B cell (primary cell): Measurements from ENCODE around the gene EHMT2. TPM values are rescaled to one million over a fixed set of nuclear protein-coding genes. Genes with fewer than 3 reads are reported as not detected.

Source experiments
- ATAC-seq: fragments of 200-7000 bp; cut with Tn5 transposase; one replicate; pipeline ENCODE4 v1.10.0; 2021; ENCODE audit warnings: low read depth, mild to moderate bottlenecking, moderate number of reproducible peaks, moderate library complexity
- CTCF ChIA-PET: fragments of 350-600 bp; sonication (Branson Sonifier 250); formaldehyde crosslinking; loops from one replicate; lab custom pipeline; 2021; ENCODE audit warnings: antibody characterized with exemption, inconsistent platforms; lab: Charles Lee
- POLR2A ChIA-PET: fragments of 350-600 bp; sonication (Branson Sonifier 250); formaldehyde crosslinking; loops from one replicate; lab custom pipeline; 2021; ENCODE audit warnings: antibody characterized with exemption; lab: Charles Lee
- DNase-seq: peaks from one replicate; pipeline ENCODE4 v3.0.0; 2013
- H2AFZ ChIP-seq: 2 replicates; pipeline ENCODE4 v1.6.1; 2012; ENCODE audit warnings: mild to moderate bottlenecking, low read depth, low read length; ENCODE audit not compliant: insufficient read depth, poor library complexity, severe bottlenecking
- H3K27ac ChIP-seq, 2 donors: 1 replicate in 1 of 2; 2 replicates in 1 of 2; pipeline ENCODE4 v1.5.1; 2012 to 2013; ENCODE audit warnings: low read length in 2 of 2, mild to moderate bottlenecking in 2 of 2, moderate library complexity in 1 of 2
- H3K27me3 ChIP-seq, 4 experiments: fragments of 200-600 bp in 1 of 4; sonication (generic) in 1 of 4; replicated peaks in 1 of 4; 1 replicate in 2 of 4; 2 replicates in 2 of 4; pipeline versions ENCODE4 v1.6.1 to v1.7.0; 2013 to 2016; ENCODE audit warnings: low read length in 3 of 4, mild to moderate bottlenecking in 2 of 4, mixed read lengths in 1 of 4, moderate library complexity in 1 of 4; ENCODE audit not compliant: insufficient read depth in 4 of 4, control insufficient read depth in 3 of 4; ENCODE audit errors: control extremely low read depth in 1 of 4
- H3K36me3 ChIP-seq, 2 experiments: replicated peaks in 1 of 2; 1 replicate in 1 of 2; 2 replicates in 1 of 2; pipeline versions ENCODE4 v1.6.1 to v1.7.1; 2013; ENCODE audit warnings: low read length in 1 of 2; ENCODE audit not compliant: insufficient read depth in 2 of 2, control insufficient read depth in 1 of 2; ENCODE audit errors: control extremely low read depth in 1 of 2, extremely low read depth in 1 of 2
- H3K4me1 ChIP-seq, 2 donors: fragments of 200-600 bp in 1 of 2; sonication (generic) in 1 of 2; 1 replicate in 1 of 2; 2 replicates in 1 of 2; pipeline versions ENCODE4 v1.5.1 to v1.6.1; 2013 to 2017; ENCODE audit warnings: low read length in 2 of 2; ENCODE audit not compliant: control insufficient read depth in 2 of 2, insufficient read depth in 2 of 2
- H3K4me2 ChIP-seq: replicated peaks from 2 replicates; pipeline ENCODE3; 2012; ENCODE audit warnings: mild to moderate bottlenecking, low read depth, low read length; ENCODE audit not compliant: poor library complexity, severe bottlenecking
- H3K4me3 ChIP-seq, 5 experiments: fragments of 200-600 bp in 1 of 5; sonication (generic) in 1 of 5; 1 replicate in 3 of 5; 2 replicates in 2 of 5; pipeline versions ENCODE4 v1.5.1 to v1.7.0; 2011 to 2016; ENCODE audit warnings: low read length in 4 of 5, mild to moderate bottlenecking in 4 of 5, low read depth in 2 of 5, control low read depth in 1 of 5, moderate library complexity in 1 of 5; ENCODE audit not compliant: insufficient read depth in 1 of 5; ENCODE audit errors: control extremely low read depth in 1 of 5, extremely low read depth in 1 of 5
- H3K79me2 ChIP-seq: fragments of 200-600 bp; sonication (generic); one replicate; pipeline ENCODE4 v1.6.0; 2016; ENCODE audit warnings: low read length; ENCODE audit not compliant: control insufficient read depth, insufficient read depth
- H3K9ac ChIP-seq: fragments of 200-600 bp; sonication (generic); 2 replicates; pipeline ENCODE4 v1.6.1; 2017; ENCODE audit warnings: mild to moderate bottlenecking, low read length, moderate library complexity
- H3K9me3 ChIP-seq, 3 donors: one replicate each; pipeline versions ENCODE4 v1.6.1 to v1.7.1; 2013; ENCODE audit warnings: low read length in 2 of 3; ENCODE audit not compliant: control insufficient read depth in 2 of 3, insufficient read depth in 1 of 3; ENCODE audit errors: control extremely low read depth in 1 of 3
- H4K20me1 ChIP-seq: 2 replicates; pipeline ENCODE4 v1.6.0; 2012; ENCODE audit warnings: mild to moderate bottlenecking, low read length; ENCODE audit not compliant: insufficient read depth, control insufficient read depth, poor library complexity, severe bottlenecking
- H3K27ac Mint-ChIP-seq: one replicate; pipeline ENCODE4 v1.8.0; 2021; ENCODE audit warnings: mixed read lengths
- H3K27me3 Mint-ChIP-seq: one replicate; pipeline ENCODE4 v1.8.0; 2021; ENCODE audit warnings: mixed read lengths
- H3K4me1 Mint-ChIP-seq: one replicate; pipeline ENCODE4 v1.8.0; 2021; ENCODE audit warnings: mixed read lengths
- H3K4me3 Mint-ChIP-seq: one replicate; pipeline ENCODE4 v1.8.0; 2021; ENCODE audit warnings: mixed read lengths
- H3K9me3 Mint-ChIP-seq: one replicate; pipeline ENCODE4 v1.8.0; 2022; ENCODE audit warnings: mixed read lengths; ENCODE audit not compliant: insufficient read depth
- EZH2 ChIP-seq: IDR thresholded peaks from 2 replicates; pipeline ENCODE4 v1.6.1; 2012; ENCODE audit warnings: borderline replicate concordance, low read depth, mild to moderate bottlenecking, moderate library complexity, low read length; ENCODE audit not compliant: insufficient read depth, poor library complexity, severe bottlenecking
- WGBS: methylation state at CpG from one replicate; pipeline ENCODE4 v1.1.5; 2013; ENCODE audit warnings: missing lambda C conversion rate; ENCODE audit not compliant: insufficient coverage; 5-methylcytosine and 5-hydroxymethylcytosine counted together
- intact Hi-C: fragments of 100-400 bp; cut with micrococcal nuclease; formaldehyde crosslinking; loops from one replicate; pipeline ENCODE4 v1.10.0; 2022
- polyA plus RNA-seq: library from polyadenylated mRNA; depleted of rRNA; stranded (reverse); fragments of >200 nt; gene quantifications from 2 replicates; pipeline ENCODE4 v1.2.3, GENCODE V29; 2012
- total RNA-seq, 2 donors: library from RNA; stranded (reverse); fragments of 120-200 nt in 1 of 2; gene quantifications; 1 replicate in 1 of 2; 2 replicates in 1 of 2; pipeline versions ENCODE4 v1.2.3 to v1.2.4, GENCODE V29; 2013 to 2022
- TF ChIP-seq, protein P1 (sequence below): fragments of 200-600 bp; IDR thresholded peaks from one replicate; pipeline ENCODE4 v1.8.0; 2022; ENCODE audit warnings: antibody characterized with exemption, mild to moderate bottlenecking

Gene EHMT2
- total and polyA plus RNA-seq, 2 donors (not counting 1 experiment from before 2014, with no cell fraction given): 86.1 to 108 TPM

DNA sequence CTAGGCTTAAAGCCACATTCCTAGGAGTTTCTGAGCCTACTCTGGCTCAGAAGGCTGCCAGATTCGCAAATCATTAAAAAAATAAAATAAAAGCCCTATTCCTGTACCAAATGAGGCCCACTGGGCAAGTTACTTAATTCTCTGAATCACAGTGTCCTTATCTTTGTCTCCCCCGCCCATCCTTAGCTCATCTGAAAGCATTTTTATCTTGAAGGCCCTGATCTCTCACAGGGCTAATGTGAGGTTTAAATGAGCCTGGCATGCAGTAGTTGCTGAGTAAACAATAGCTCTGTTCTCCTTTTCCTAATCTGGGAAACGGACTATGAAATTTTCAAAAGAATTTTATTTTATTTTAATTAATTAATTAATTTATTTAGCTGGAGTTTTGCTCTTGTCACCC, 6.5 kb upstream of the EHMT2 start:
- Histone ChIP-seq H3K79me2 (no peaks in the 10 kb centered on the region), H3K4me1 (peaks cover 7 to 17% of the 10 kb centered on the region in 2 donors), H3K9me3 (no peaks in the 10 kb centered on the region), H3K4me2 (no peak overlapping the region), H3K36me3 (no peaks in the 10 kb centered on the region), H3K27me3 (no peaks in the 10 kb centered on the region), H3K27ac (no peak overlapping the region), H4K20me1 (no peaks in the 10 kb centered on the region), H3K9ac (no peak overlapping the region), H2AFZ (no peak overlapping the region), H3K4me3 (no peak overlapping the region)
- intact Hi-C loops: no loop called here
- no peak for DNase-seq
- ATAC-seq: no peak
- WGBS: 100% methylated on average over 1 of the region's 3 CpGs
- TF ChIP-seq EZH2: no peak
- TF ChIP-seq, protein P1, sequence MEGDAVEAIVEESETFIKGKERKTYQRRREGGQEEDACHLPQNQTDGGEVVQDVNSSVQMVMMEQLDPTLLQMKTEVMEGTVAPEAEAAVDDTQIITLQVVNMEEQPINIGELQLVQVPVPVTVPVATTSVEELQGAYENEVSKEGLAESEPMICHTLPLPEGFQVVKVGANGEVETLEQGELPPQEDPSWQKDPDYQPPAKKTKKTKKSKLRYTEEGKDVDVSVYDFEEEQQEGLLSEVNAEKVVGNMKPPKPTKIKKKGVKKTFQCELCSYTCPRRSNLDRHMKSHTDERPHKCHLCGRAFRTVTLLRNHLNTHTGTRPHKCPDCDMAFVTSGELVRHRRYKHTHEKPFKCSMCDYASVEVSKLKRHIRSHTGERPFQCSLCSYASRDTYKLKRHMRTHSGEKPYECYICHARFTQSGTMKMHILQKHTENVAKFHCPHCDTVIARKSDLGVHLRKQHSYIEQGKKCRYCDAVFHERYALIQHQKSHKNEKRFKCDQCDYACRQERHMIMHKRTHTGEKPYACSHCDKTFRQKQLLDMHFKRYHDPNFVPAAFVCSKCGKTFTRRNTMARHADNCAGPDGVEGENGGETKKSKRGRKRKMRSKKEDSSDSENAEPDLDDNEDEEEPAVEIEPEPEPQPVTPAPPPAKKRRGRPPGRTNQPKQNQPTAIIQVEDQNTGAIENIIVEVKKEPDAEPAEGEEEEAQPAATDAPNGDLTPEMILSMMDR: no peak
- H3K9me3 Mint-ChIP-seq: no peaks in the 10 kb centered on the region
- peaks cover 4% of the 10 kb centered on the region for H3K27me3 Mint-ChIP-seq
- ChIA-PET POLR2A (no interaction called here), CTCF (interaction anchor here (1.2 kb wide), 1 partner anchor 49 kb away, joined by 3 read pairs; no protein-coding TSS in a partner anchor)
- no peak overlapping the region for H3K4me3 Mint-ChIP-seq
- H3K4me1 Mint-ChIP-seq: peaks cover 21% of the 10 kb centered on the region
- H3K27ac Mint-ChIP-seq: no peak overlapping the region

DNA sequence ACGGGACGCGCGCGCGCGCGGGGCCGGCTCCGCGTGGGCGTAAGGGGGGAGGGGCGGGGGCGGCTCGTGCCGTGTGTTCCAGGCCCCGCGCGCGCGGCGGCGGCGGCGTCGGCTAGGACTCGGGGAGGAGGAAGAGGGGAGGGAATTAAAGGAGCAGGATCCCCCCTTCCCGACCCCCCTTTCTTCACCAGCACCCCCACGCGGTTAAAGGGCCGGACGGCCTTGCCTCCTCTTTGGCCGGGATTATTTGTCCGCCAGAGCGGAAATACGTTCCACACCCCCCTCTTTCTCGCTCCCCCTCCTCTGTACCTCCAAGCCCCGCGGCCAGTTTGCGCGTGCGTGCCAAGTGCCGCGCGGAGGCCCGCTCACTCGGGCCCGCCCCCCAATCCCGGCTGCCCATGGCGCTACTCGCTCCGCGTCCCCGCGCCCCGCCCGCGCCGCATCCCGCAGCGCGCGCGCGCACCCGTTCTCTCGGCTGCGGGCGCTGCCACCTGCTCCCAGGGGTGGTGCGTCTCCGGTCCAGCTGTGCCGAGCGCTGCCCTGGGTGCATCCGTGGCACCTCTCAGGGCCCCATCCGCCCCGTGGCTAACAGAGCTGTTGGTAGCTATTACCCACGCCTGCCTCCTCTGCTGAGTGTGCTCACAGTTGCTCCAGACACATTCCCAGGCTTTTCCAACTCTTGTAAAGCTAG, 4.6 kb upstream of the EHMT2 start, which contains the start of gene ZBTB12:
TSS of gene ZBTB12 (minus strand) at position 134 of the 691 bp plus-strand sequence. CDS start 781 bp downstream, outside the sequence.
- DNase-seq (peak; percentile 93), ATAC-seq (peak; percentile 64)
- Mint-ChIP-seq H3K4me3 (peak within 1 kb of the TSS; percentile 94), H3K4me1 (peaks cover 32% of the 10 kb centered on the region), H3K27ac (peak within 1 kb of the TSS; percentile 93), H3K27me3 (no peaks in the 10 kb centered on the region), H3K9me3 (no peaks in the 10 kb centered on the region)
- Histone ChIP-seq H4K20me1 (no peaks in the 10 kb centered on the region), H3K9ac (peak within 1 kb of the TSS; percentile 74), H3K36me3 (no peaks in the 10 kb centered on the region), H3K79me2 (peaks cover 4% of the 10 kb centered on the region), H3K4me1 (peaks cover 13 to 23% of the 10 kb centered on the region in 2 donors), H3K4me3 (peak within 1 kb of the TSS; percentile 27 to 82 (median 77)), H2AFZ (peak within 1 kb of the TSS; percentile 85), H3K9me3 (no peaks in the 10 kb centered on the region), H3K27ac (peak within 1 kb of the TSS; percentile 76 to 79), H3K27me3 (no peaks in the 10 kb centered on the region), H3K4me2 (peak within 1 kb of the TSS; percentile 85)
- ChIA-PET POLR2A (interaction anchor here (0.6 to 1.4 kb wide), 7 partner anchors 24 to 241 kb away, joined by 3 to 6 read pairs (median 3); partner anchors contain the start of genes DXO and SKIC2), CTCF (interaction anchor here (1.2 to 1.4 kb wide), 2 partner anchors 50 to 190 kb away, joined by 4 to 6 read pairs; no protein-coding TSS in a partner anchor)
- WGBS: under 1% methylated on average over 66 of the region's 77 CpGs
- intact Hi-C loops: loop anchor here (1.0 kb wide), 2 partner anchors 56 to 237 kb away; partner anchors contain the start of gene NELFE
- TF ChIP-seq EZH2: no peak
- TF ChIP-seq, protein P1: no peak
